Myocyte (in vitro differentiated cells): ENCODE measurements around the gene TERB1. TPM values are rescaled to one million over a fixed set of nuclear protein-coding genes. Genes with fewer than 3 reads are reported as not detected.
A peak's percentile ranks its signal among the peaks of the same experiment; 100 is the strongest.

ENCODE experiments used
- DNase-seq: peaks from one replicate; pipeline ENCODE4 v3.0.0-alpha.2; 2012; ENCODE audit warnings: low read depth
- polyA plus RNA-seq: library from polyadenylated mRNA; unstranded; fragments of >200 nt; gene quantifications from one replicate; pipeline ENCODE4 v1.2.1, GENCODE V29; 2012; ENCODE audit warnings: missing spikeins
- total RNA-seq: library from RNA; depleted of rRNA; stranded (reverse); fragments of >200 nt; gene quantifications from 2 replicates; pipeline ENCODE4 v1.2.3, GENCODE V29; 2014

The TERB1 gene, protein sequence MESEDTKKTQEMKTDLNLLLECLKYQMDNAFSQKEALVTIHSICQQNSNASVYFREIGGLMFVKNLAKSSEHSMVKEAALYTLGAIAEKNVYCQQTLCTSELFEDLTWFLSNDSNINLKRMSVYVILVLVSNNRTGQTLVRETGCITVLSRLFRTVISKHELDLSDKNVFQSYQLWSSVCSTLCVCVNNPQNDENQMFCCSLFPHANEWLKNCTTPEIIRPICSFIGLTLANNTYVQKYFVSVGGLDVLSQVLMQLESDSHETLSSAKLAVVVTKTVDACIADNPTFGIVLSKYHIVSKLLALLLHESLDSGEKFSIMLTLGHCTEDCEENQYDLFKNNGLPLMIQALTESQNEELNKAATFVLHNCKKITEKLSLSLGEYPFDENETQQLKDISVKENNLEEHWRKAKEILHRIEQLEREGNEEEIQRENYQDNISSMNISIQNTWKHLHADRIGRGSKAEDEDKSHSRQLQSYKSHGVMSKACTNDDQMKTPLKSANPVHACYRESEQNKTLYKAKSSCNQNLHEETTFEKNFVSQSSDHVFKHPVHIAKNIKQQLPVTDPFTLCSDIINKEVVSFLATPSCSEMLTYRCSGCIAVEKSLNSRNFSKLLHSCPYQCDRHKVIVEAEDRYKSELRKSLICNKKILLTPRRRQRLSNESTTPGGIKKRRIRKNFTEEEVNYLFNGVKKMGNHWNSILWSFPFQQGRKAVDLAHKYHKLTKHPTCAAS
- total RNA-seq, result not detected in 2 replicates
- not detected for polyA plus RNA-seq

DNA sequence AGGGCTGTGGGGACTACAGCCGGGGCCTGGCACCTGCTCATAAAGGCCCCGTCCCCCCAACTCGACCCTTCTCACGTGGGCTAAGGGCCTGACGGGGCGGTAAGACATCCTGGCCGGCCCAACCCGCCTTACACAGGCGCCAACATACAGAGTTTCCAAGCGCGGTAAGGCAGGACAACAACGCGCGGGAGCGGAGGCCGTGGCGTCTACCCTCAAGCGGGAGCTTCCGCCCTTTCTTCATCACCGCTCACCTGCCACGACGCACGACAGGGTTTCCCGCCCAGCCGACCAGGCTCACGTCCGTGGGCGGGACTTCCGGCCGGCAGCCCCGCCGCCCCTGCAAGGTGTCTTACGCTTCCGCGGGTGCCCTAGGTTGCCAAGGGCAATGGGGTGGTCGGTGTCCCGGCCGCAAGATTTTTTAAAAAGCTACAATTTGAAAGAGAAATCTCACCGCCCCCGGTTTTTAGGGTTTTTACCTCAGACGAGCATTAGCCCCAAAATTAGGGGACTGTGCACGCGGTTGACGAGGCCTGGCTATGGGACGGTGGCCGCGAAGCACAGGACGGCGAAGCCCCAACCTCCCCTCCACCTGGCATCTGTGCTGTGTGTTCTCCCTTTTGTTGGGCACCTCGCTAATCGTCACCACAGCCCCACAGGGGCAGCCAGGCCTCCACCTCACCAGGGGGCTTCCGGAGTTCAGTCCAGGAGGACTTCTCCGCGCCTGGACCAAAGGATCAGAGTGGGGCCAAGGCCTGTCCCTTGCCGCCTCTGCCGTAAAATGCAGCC is at the start of gene TERB1:
Gene TERB1 (minus strand): TSS at position 265 of the 786 bp plus-strand sequence. CDS start 4,786 bp downstream, outside the sequence.
- DNase-seq, result no peak

DNA sequence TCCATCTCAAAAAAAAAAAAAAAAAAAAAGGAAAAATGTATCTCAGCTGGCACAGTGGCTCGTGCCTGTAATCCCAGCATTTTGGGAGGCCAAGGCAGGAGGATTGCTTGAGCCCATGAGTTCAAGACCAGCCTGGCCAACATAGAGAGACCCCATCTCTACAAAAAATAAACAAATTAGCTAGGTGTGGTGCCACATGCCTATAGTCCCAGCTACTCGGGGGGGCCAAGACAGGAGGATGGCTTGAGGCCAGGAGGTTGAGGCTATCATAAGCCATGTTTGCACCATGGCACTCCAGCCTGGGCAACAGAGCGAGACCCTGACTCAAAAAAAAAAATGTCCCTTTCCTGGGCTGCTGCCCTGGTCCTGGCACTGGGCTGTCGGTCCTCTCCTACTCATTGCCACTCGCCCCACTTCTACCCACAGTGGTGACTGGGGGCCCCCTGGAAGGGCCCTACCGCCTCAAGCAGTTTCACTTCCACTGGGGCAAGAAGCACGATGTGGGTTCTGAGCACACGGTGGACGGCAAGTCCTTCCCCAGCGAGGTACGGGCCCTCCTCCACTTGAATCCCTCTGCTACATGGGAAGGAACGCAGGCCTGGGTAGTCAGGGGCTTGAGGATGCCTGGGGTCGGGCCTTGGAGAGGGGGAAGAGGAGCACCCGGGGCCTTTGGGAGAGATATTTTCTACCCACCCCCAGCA is 48.9 kb upstream of the TERB1 start:
- DNase-seq, result no peak

DNA sequence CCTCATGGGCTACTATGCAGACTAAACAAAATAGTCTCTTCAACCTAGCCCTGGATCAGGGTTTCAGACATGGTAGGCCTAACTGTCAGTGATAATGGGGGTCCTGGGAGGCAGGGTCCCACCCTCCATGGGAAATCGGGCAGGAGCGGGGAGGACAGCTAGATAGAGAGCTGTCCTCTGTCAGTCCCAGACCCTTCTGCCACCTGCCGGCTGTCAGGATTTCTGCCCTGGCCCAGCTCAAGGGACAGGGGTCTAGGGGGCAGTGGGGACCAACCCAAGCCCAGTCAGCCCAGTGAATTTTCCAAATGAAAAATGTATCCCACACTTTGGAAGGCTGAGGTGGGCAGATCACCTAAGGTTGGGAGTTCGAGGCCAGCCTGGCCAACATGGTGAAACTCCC is 48.2 kb upstream of the TERB1 start:
- DNase-seq, result no peak

DNA sequence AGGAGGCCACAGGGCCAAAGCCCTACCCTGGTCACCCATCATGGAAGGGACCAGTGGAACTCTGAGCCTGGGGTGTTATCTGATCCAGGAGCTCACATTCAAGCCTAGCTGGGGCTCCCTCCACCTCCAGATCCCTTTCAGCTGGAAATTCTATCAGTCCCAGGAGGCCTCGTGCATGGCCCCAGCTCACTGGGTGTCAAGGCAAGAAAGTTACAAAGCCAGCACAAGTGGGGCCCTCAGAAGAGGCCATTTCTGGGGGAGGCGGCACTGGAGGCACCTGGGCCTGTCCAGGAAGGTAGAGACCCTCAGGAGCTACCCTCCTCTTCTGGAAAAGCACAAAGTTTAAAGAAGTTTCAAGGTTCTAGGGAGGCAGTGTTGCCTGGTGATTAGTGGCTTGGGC is 47.6 kb upstream of the TERB1 start:
- DNase-seq, result no peak

DNA sequence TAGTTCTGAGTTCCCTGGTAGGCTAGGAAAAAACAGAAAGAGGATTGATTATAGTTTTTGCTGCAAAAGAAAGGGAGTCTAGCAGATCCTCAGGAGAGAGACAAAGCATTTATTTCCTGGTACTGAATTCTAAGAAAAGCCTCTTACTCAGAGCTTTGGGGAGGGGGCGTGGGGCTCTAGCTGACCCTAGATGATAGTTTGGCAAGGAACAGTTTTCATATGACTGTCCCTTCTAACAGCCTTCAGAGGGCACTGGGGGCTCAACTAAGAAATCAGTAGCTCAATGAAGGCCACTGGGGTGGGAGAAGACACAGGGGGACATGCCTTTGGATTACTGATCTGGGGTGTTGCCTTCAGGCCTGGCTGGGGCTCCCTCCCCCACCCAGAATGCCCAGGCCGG is 46.8 kb upstream of the TERB1 start:
- DNase-seq, result no peak

DNA sequence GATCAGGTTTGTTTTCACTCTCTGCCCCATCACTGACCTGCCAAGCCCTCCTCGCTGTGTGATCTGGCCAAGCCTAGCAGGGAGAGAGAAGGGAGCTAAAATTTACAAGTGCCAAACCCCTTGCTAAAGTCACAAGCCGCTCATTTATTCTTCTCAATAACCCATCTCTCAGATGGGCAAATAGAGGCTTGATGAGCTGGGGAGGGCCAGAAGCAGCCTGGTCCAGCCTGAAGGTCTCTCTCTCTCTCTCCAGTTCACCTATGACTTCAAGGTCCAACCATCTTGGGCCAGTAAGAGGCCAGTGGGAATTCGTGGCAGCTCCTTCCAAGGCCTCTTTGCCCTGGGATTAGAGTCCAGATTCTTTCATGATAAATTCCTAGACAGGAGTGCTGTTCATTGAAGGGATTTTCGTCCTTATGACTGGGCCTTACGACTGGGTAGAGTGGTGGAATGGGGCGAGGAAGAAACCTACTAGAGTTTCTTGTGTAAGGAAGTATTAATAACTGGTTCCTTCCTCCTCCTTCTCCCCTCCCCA is 46.2 kb upstream of the TERB1 start:
- DNase-seq, result no peak

DNA sequence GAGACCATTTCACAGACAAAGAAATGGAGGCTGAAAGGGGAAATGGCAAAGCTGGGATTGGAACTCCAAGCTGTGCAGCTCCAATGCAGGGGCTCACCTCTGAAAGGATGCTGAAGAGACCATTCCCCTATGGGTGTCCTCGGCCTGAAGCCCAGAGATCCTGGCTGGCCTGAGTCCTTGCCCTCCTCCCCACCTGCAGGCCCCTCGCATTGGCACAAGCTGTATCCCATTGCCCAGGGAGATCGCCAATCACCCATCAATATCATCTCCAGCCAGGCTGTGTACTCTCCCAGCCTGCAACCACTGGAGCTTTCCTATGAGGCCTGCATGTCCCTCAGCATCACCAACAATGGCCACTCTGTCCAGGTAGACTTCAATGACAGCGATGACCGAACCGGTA is 45.4 kb upstream of the TERB1 start:
- DNase-seq, result no peak

DNA sequence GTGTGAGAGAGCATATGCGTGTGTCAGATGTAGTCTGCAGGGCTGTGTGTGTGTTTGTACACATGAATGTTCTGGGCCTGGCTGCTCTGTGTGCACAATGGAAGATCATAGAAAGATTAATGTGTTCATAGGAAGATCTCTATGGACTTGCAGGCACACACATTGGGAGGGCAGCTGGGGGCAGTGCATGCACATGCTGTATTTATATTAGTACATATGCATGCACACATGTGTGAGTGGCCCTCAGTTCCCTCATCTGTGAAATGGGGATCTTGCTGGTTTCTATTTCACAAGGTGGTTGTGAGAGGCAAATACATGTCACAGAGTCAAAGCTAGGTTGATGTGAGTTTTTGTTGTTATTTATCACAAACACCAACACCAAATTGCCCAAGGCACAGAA is 44.9 kb upstream of the TERB1 start:
- no peak for DNase-seq

DNA sequence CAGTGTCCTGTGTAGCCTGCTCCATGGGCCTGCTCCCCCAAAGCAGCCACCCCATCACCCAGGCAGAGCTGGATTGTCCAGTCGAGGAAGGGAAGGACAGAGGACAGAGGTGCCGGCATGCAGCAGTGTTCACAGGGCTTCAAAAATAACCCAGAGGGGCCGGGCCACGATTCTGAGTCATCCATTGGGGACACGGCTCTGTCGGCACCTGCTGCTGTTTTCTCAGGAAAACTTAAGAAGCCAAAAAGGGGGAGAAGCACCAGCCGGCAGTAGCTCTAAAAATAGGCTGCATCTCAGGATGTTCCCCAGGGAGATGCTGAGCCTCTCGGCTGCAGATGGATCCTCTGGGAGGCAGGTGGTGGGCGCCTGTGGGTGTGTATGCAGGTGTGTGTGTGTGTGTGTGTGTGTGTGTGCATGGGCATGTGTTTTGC is 44.4 kb upstream of the TERB1 start:
- DNase-seq, result peak; percentile 94

DNA sequence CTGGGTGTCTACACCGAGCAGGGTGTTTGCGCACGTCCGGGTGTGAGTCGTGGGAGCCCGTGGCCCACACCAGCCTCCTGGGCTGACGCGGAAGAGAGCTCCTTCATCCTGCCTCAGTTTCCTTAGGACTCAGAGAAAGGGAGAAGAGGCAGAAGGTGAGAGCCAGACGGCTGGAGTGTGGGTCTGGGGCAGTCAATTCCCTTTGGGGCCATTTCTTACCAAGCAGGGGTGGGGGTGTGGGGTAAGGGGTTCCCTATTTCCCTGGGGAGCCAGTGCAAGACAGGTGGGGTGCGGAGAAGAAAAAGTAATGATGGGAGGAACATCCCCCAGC is 43.7 kb upstream of the TERB1 start:
- no peak for DNase-seq

DNA sequence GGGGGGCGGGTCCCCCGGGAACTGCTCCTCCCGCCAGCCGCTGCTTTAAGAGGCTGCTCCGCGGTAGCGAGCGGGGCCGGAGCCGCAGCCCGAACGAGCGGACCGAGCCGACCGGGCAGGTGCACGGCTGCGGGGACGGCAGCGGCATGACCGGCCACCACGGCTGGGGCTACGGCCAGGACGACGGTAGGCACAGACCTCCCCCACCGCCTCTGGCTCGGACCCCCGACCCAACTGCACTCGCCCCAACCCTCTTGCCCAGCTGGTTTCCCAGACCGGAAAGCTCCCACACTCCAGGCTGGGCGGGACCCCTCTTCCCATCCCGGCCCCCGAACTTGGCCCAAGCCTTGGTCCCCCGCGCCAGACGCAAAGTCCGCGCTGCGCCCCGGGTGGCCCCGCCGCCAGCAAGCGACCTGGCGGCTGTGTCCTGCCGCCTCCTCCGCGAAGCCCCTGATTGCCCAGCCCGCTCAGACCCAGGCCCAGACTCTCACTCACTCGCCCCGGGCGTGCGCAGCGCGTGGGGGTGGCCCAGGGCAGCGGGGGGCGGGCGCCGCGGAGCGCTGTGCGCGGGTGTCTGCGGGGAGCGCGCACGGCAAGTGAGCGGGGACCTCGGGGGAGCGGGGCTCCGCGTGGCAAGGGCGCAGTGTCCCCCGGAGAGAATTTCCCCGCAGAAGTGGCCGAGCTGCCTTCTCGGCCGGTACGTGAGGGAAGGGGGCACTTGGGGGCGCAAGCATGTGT is 43.1 kb upstream of the TERB1 start, which contains the start of gene CA7:
Gene CA7 (plus strand): TSS at position 73 of the 738 bp plus-strand sequence. CDS start 74 bp downstream, at position 147.
- DNase-seq, result no peak

DNA sequence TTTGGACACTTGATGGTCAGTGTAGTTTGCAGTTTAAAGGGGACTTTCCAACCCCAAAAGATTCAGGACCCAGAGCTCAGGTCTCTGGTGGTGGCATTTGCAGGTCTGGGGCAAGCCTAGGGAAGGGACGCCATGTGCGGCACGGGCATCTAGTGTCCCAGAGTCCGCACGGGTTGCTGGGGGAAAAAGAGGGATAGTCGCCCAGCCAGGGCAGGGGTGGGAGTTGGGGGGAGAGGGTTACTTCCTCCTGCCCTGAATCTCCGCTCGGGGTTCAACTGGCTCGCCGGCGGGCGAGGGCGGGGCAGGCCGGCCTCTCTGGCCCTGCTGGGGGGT is 42.6 kb upstream of the TERB1 start:
- no peak for DNase-seq

DNA sequence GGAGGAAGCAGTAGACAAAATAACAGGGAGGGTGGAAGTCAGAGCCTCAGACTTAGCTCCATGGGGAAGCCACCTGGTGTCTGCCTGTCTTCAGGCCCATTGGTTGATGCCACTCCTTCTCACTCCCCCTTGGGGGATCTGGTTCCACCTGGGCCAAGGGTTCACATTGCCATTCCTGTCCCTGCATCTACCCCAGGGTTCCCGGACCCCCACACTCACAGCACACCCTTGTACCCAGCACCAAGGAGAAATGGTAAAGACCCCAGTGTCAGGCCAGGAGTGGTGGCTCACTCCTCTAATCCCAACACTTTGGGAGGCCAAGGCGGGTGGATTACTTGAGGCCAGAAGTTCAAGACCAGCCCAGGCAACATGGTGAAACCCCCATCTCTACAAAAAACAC is 41.8 kb upstream of the TERB1 start:
- DNase-seq, result no peak

DNA sequence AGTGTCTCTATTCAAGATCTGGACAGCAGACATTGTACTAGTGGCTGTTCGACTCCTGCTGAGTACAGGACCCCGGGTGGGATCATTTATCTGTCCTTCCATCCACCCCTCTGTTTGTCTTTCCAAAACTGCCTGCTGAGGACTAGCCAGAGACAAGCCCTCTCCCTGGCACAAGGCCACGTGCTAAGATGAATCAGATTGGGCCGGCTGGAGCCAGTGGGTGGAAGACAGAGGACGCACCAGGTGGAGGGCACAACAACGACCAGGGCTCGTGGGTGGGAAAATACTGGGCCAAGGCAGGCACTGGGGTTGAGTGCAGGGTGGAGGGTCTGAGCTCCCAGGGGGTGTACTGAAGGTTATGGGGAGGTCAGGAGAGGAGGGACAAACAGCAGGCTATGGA is 41.4 kb upstream of the TERB1 start:
- DNase-seq, result peak; percentile 77

DNA sequence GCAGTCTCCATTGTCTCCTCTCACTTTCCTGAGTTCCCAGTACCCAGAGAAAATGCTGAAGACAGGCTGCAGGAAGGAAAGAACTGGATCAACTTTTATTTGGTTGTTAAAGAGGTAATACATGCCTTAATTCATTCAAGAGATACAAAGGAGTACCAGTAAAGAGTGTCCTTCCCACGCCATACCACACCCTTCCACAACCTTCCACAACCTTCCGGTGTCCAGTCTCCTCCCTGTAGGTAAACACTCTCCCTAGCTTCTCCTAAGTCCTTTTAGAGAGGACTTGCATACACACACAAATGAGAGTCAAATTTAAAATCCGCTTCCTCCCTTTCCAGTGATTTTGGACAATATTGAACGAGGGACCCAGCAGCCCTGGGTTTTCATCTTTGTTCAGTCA is 40.0 kb upstream of the TERB1 start:
- no peak for DNase-seq

DNA sequence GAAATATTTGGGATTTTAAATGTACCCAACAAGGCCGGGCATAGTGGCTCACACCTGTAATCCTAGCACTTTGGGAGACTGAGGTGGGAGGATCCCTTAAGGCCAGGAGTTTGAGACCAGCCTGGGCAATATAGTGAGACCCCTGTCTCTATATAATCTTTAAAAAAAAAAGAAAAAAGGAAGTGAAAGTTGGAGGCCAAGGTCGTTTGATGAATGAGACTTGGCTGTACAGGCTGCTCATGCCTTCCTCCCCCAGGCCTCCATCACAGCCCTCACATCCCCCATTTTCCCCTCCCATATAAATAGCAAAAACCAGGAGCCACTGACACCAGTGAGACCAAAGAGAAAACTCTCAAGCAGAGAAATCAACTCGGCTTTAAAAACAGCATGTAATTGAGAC is 39.5 kb upstream of the TERB1 start:
- DNase-seq, result no peak

DNA sequence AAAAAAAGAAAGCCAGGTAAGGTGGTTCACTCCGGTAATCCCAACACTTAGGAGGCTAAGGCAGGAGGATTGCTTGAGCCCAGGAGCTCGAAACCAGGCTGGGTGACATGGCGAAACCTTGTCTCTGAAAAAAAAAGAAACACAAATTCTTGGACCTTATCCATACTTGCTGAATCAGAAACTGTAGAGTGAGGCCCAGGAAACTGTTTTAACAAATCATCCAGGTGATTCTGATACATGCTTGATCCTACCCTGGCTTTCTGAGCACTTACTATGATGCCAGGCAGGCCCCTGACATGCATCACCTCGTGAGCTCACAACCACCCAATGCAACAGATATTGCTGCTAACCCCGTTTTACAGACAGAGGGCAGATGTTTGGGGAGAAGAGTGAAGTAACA is 33.4 kb upstream of the TERB1 start:
- no peak for DNase-seq

DNA sequence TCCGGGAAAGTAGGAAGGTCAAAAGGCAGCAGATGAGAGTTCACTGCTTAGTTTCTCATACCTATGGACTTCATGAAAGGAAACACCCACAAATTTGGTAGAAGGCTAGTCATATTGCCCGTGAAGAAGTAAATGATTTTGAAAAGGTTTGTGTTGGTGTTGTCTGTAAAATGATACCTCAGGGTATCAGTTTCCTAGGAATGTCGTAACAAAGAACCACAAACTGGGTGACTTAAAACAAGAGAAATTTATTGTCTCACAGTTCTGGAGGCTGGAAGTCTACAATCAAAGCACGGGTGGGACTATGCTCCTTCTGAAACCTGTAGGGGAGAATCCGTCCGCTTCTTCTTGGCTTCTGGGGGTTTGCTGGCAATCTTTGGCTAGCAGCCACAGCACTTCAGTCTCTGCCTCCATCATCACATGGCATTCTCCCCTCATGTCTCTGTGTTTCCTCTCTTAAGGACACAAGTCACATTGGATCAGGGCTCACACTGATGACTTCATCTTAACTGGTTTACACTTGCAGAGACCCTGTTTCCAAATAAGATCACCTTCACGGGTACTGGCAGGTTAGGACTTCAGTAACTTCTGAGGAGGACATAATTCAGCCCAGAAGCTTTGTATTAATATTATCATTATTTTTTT is 31.4 kb upstream of the TERB1 start:
- DNase-seq, result peak; percentile 38

DNA sequence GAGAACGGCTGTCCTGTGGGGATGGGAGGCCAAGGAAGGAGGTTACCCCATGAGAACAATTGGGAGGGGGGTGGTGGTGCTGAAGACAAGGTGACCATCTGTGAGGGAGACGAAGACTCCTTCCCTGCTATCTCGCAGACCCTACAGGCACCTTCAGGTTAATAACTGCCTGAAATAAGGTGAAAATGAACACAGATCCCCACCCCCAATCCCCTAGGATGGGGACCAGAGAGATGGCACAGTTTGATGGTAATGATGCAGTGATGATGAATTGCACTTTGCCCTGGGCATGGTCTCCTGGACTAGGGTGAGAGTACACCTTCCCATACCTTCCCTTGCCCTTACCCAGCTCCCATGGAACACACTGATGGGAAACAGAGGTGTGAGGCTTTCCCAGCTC is 30.8 kb upstream of the TERB1 start:
- DNase-seq, result no peak
